ENCODE results near the gene NBPF3. TPM values are rescaled to one million over a fixed set of nuclear protein-coding genes. Genes with fewer than 3 reads are reported as not detected.
"Not testable (repeated sequence)": the region's sequence is repeated elsewhere in the genome, so short reads cannot be mapped to it uniquely, and the experiment has no call there.

Gene NBPF3
- total RNA-seq, 1 donor from 2014 or later = 19.4 TPM

- H3K27ac Mint-ChIP-seq = peak overlapping the region; percentile 99
- no peaks in the 10 kb centered on the region for H3K9me3 Mint-ChIP-seq (ENCODE audit: low read depth)
- H3K4me3 Mint-ChIP-seq (ENCODE audit: low read depth) = peak overlapping the region; percentile 94
- peaks cover 8% of the 10 kb centered on the region for H3K4me1 Mint-ChIP-seq (ENCODE audit: low read depth)
- peaks cover 3% of the 10 kb centered on the region for H3K27me3 Mint-ChIP-seq
- DNase-seq (ENCODE audit: low spot score, unreplicated experiment) = no peak
- H3K36me3 Mint-ChIP-seq (ENCODE audit: insufficient read depth) = no peaks in the 10 kb centered on the region
- no peak for TF ChIP-seq CTCF (IDR thresholded peaks at IDR 0.05; ENCODE audit: unreplicated experiment)
Measured at GRCh38 chr1:21439345-21439720, 604 bp upstream of the NBPF3 start.

GRCh38 chr1:21440630-21441125 lies 741 bp downstream of the NBPF3 start:
- H3K27me3 Mint-ChIP-seq; H3K4me1 Mint-ChIP-seq (ENCODE audit: low read depth); H3K9me3 Mint-ChIP-seq (ENCODE audit: low read depth); H3K36me3 Mint-ChIP-seq (ENCODE audit: insufficient read depth); DNase-seq (ENCODE audit: low spot score, unreplicated experiment): not testable (repeated sequence)
- H3K4me3 Mint-ChIP-seq (ENCODE audit: low read depth) = peak overlapping the region; percentile 94
- H3K27ac Mint-ChIP-seq = peak overlapping the region; percentile 60

- not testable (repeated sequence) for DNase-seq (ENCODE audit: low spot score, unreplicated experiment); H3K27ac Mint-ChIP-seq; H3K27me3 Mint-ChIP-seq; H3K4me1 Mint-ChIP-seq (ENCODE audit: low read depth); H3K4me3 Mint-ChIP-seq (ENCODE audit: low read depth); H3K36me3 Mint-ChIP-seq (ENCODE audit: insufficient read depth); H3K9me3 Mint-ChIP-seq (ENCODE audit: low read depth)
Measured at GRCh38 chr1:21446647-21447046, 6.7 kb downstream of the NBPF3 start.

GRCh38 chr1:21447311-21447710 lies 7.4 kb downstream of the NBPF3 start:
- no peaks in the 10 kb centered on the region for H3K9me3 Mint-ChIP-seq (ENCODE audit: low read depth)
- H3K4me1 Mint-ChIP-seq (ENCODE audit: low read depth) = no peaks in the 10 kb centered on the region
- H3K36me3 Mint-ChIP-seq (ENCODE audit: insufficient read depth) = peaks cover 9% of the 10 kb centered on the region
- H3K27me3 Mint-ChIP-seq = no peaks in the 10 kb centered on the region
- no peak overlapping the region for H3K4me3 Mint-ChIP-seq (ENCODE audit: low read depth)
- no peak overlapping the region for H3K27ac Mint-ChIP-seq
- DNase-seq (ENCODE audit: low spot score, unreplicated experiment) = no peak
- TF ChIP-seq CTCF (IDR thresholded peaks at IDR 0.05; ENCODE audit: unreplicated experiment) = no peak

GRCh38 chr1:21449906-21450305 lies 10.0 kb downstream of the NBPF3 start:
- no peak for DNase-seq (ENCODE audit: low spot score, unreplicated experiment)
- TF ChIP-seq CTCF (IDR thresholded peaks at IDR 0.05; ENCODE audit: unreplicated experiment) = no peak
- Mint-ChIP-seq H3K36me3 (ENCODE audit: insufficient read depth) (peaks cover 9% of the 10 kb centered on the region), H3K4me1 (ENCODE audit: low read depth) (no peaks in the 10 kb centered on the region), H3K27me3 (no peaks in the 10 kb centered on the region), H3K27ac (no peak overlapping the region), H3K9me3 (ENCODE audit: low read depth) (no peaks in the 10 kb centered on the region), H3K4me3 (ENCODE audit: low read depth) (no peak overlapping the region)

- peaks cover 8% of the 10 kb centered on the region for H3K36me3 Mint-ChIP-seq (ENCODE audit: insufficient read depth)
- H3K27ac Mint-ChIP-seq = no peak overlapping the region
- H3K4me1 Mint-ChIP-seq (ENCODE audit: low read depth) = no peaks in the 10 kb centered on the region
- no peak overlapping the region for H3K4me3 Mint-ChIP-seq (ENCODE audit: low read depth)
- TF ChIP-seq CTCF (IDR thresholded peaks at IDR 0.05; ENCODE audit: unreplicated experiment) = no peak
- no peaks in the 10 kb centered on the region for H3K9me3 Mint-ChIP-seq (ENCODE audit: low read depth)
- no peak for DNase-seq (ENCODE audit: low spot score, unreplicated experiment)
- H3K27me3 Mint-ChIP-seq = no peaks in the 10 kb centered on the region
Measured at GRCh38 chr1:21451212-21451611, 11.3 kb downstream of the NBPF3 start.
